ENCODE results near the gene DSP.

DSP gene

GRCh38 chr6:7559196-7559595, 17.7 kb downstream of the DSP start:
- no peaks in the 10 kb centered on the region for H3K4me1 ChIP-seq (ENCODE audit: insufficient read depth, low read length, poor library complexity, severe bottlenecking)
- H3K79me2 ChIP-seq (ENCODE audit: insufficient read depth, low read length) = no peaks in the 10 kb centered on the region
- no peaks in the 10 kb centered on the region for H3K27me3 ChIP-seq (ENCODE audit: insufficient read depth, low read length, poor library complexity, severe bottlenecking)
- no peaks in the 10 kb centered on the region for H3F3A ChIP-seq (ENCODE audit: low read depth)
- H4K20me1 ChIP-seq (ENCODE audit: insufficient read depth, low read length, poor library complexity, severe bottlenecking) = no peaks in the 10 kb centered on the region
- no peak overlapping the region for H2AFZ ChIP-seq (ENCODE audit: low read length)
- H3K36me3 ChIP-seq (ENCODE audit: insufficient read depth, low read length) = no peaks in the 10 kb centered on the region
- no peaks in the 10 kb centered on the region for H3K9me3 ChIP-seq (ENCODE audit: insufficient read depth, low read depth, low read length)
- H3K9me2 ChIP-seq (replicated peaks; ENCODE audit: low read depth, low read length) = no peaks in the 10 kb centered on the region
- no peak overlapping the region for H3K4me3 ChIP-seq (ENCODE audit: low read length, poor library complexity, severe bottlenecking)
- no peak overlapping the region for H3K4me2 ChIP-seq (ENCODE audit: low read depth, low read length, poor library complexity, severe bottlenecking)
- TF ChIP-seq EZH2phosphoT487 (IDR thresholded peaks at IDR 0.05; ENCODE audit: borderline replicate concordance) (no peak), CTCF (conservative IDR thresholded peaks at IDR 0.05; ENCODE audit: low read length) (no peak)
- no peak overlapping the region for H3K9ac ChIP-seq (ENCODE audit: low read depth, low read length, poor library complexity, severe bottlenecking)

- H4K20me1 ChIP-seq (ENCODE audit: insufficient read depth, low read length, poor library complexity, severe bottlenecking) = no peaks in the 10 kb centered on the region
- H3K79me2 ChIP-seq (ENCODE audit: insufficient read depth, low read length) = no peaks in the 10 kb centered on the region
- no peaks in the 10 kb centered on the region for H3F3A ChIP-seq (ENCODE audit: low read depth)
- no peak overlapping the region for H3K4me3 ChIP-seq (ENCODE audit: low read length, poor library complexity, severe bottlenecking)
- H3K4me1 ChIP-seq (ENCODE audit: insufficient read depth, low read length, poor library complexity, severe bottlenecking) = no peaks in the 10 kb centered on the region
- no peak overlapping the region for H3K9ac ChIP-seq (ENCODE audit: low read depth, low read length, poor library complexity, severe bottlenecking)
- no peaks in the 10 kb centered on the region for H3K36me3 ChIP-seq (ENCODE audit: insufficient read depth, low read length)
- H3K27me3 ChIP-seq (ENCODE audit: insufficient read depth, low read length, poor library complexity, severe bottlenecking) = no peaks in the 10 kb centered on the region
- no peaks in the 10 kb centered on the region for H3K9me2 ChIP-seq (replicated peaks; ENCODE audit: low read depth, low read length)
- no peaks in the 10 kb centered on the region for H3K9me3 ChIP-seq (ENCODE audit: insufficient read depth, low read depth, low read length)
- no peak overlapping the region for H2AFZ ChIP-seq (ENCODE audit: low read length)
- H3K4me2 ChIP-seq (ENCODE audit: low read depth, low read length, poor library complexity, severe bottlenecking) = no peak overlapping the region
- no peak for TF ChIP-seq EZH2phosphoT487 (IDR thresholded peaks at IDR 0.05; ENCODE audit: borderline replicate concordance)
Measured at GRCh38 chr6:7559651-7560385, 18.3 kb downstream of the DSP start.

GRCh38 chr6:7561153-7561964, 19.9 kb downstream of the DSP start:
- Histone ChIP-seq H3K9ac (ENCODE audit: low read depth, low read length, poor library complexity, severe bottlenecking) (no peak overlapping the region), H3K79me2 (ENCODE audit: insufficient read depth, low read length) (no peaks in the 10 kb centered on the region), H3K9me2 (replicated peaks; ENCODE audit: low read depth, low read length) (no peaks in the 10 kb centered on the region), H3K9me3 (ENCODE audit: insufficient read depth, low read depth, low read length) (no peaks in the 10 kb centered on the region), H3K4me1 (ENCODE audit: insufficient read depth, low read length, poor library complexity, severe bottlenecking) (no peaks in the 10 kb centered on the region), H3K27me3 (ENCODE audit: insufficient read depth, low read length, poor library complexity, severe bottlenecking) (no peaks in the 10 kb centered on the region), H3K36me3 (ENCODE audit: insufficient read depth, low read length) (no peaks in the 10 kb centered on the region), H3K4me2 (ENCODE audit: low read depth, low read length, poor library complexity, severe bottlenecking) (no peak overlapping the region), H2AFZ (ENCODE audit: low read length) (no peak overlapping the region), H3K4me3 (ENCODE audit: low read length, poor library complexity, severe bottlenecking) (no peak overlapping the region), H4K20me1 (ENCODE audit: insufficient read depth, low read length, poor library complexity, severe bottlenecking) (no peaks in the 10 kb centered on the region), H3F3A (ENCODE audit: low read depth) (no peaks in the 10 kb centered on the region)
- no peak for TF ChIP-seq CTCF (conservative IDR thresholded peaks at IDR 0.05; ENCODE audit: low read length)
- TF ChIP-seq EZH2phosphoT487 (IDR thresholded peaks at IDR 0.05; ENCODE audit: borderline replicate concordance) = no peak

Measured in Loucy (cell line).